GM18868 (cell line): ENCODE results near the gene ZNF487.
"Not testable (repeated sequence)": the region's sequence is repeated elsewhere in the genome, so short reads cannot be mapped to it uniquely, and the experiment has no call there.

Experiments
- ATAC-seq: cut with Tn5 transposase; IDR thresholded peaks from one replicate; pipeline ENCODE4 v1.9.1; 2021; ENCODE audit warnings: mild to moderate bottlenecking, moderate library complexity; ENCODE audit not compliant: unreplicated experiment

The ZNF487 gene

DNA sequence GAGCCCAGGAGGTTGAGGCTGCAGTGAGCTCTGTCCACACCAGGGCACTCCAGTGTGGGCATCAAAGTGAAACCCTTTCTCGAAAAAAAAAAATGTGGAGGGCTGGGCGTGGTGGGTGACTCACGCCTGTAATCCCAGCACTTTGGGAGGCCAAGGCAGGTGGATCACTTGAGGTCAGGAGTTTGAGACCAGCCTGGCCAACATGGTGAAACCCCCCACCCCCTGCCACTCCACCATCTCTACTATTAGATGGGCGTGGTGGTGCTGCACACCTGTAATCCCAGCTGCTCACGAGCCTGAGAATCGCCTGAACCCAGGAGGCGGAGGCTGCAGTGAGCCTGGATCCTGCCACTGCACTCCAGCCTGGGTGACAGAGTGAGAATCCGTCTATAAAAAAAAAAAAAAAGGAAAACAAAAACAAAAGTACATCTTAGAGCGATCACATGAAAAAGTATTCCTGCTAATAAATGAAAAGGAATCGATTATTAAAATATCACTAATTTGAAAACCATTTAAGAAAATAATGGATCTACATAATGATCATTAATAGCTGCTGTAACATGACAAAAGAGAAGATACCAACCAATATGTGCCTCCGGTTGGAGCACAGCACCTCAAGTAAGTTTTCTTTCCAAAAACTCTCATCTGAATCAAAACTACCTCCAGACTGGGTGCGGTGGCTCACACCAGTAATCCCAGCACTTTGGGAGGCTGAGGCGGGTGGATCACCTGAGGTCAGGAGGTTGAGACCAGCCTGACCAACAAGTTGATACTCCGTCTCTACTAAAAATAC, 32.8 kb upstream of the ZNF487 start:
- ATAC-seq: no peak

DNA sequence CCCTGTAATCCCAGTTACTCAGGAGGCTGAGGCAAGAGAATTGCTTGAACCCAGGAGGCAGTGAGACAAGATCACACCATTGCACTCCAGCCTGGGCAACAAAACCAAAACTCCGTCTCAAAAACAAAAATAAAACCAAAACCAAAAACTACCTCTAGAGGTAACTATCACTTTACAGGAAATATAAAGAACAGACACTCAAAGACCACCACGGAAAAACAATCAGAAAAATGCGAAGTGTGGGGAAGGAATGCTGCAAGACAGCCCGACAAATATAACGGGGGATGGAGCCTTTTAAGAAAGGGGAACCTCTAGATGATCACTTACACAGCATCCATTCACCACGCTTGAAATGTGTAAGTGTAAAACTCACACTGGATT, 32.2 kb upstream of the ZNF487 start:
- ATAC-seq: no peak

DNA sequence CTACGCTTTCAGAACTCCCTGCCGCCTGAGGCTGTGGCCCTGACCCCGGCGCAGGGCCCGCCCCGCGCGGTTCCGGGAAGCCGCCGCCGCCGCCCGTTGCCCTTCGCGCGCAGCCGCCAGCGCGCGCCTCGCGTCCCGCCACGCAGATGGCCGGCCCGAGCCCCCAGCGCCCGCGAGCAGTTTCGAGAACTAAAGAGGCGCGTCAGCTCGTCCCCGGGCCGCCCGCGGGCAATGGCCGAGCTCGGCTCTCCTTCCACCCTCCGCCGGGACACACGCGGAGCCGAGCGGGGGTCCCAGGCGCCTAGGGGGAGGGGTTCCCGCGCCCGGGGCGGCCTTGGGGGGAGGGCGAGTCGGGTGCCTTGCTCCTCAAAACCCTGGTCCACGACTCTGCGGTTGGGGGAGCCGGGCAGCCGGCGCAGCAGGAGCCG, 29.7 kb upstream of the ZNF487 start:
- ATAC-seq: peak; percentile 15

DNA sequence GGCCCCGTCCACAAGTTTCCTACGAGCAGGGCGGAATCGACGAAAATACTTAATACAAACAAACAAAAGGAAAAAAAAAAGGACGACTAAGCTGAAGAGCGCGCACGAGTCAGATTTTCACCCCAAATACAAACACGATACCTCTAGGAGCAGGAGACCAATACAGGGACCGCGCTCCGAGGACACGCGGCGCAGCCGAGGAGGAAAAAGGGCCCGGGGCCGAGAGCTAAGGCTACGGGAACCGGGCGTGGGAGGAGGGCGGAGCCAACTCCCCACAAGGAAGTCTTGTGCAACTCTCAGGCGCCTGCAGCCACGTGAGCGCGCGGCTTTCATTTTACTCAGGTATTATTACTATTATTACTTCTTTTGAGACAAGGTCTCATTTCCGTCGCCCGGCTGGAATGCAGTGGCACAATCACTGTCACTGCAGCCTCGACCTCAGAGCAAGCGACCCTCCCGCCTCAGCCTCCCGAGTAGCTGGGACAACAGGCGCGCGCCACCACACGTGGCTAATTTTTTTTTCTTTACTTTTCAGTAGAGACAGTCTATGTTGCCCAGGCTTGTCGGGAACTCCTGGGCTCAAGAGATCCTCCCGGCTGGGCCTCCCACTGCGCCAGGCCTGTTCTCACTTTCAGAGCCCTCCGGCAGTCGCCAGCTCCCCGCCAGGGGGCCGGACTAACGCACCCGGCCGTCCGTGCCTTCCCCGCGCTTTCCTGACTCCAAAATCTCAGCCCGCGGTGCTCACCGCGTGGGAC, 29.2 kb upstream of the ZNF487 start:
- ATAC-seq: peak; percentile 49

DNA sequence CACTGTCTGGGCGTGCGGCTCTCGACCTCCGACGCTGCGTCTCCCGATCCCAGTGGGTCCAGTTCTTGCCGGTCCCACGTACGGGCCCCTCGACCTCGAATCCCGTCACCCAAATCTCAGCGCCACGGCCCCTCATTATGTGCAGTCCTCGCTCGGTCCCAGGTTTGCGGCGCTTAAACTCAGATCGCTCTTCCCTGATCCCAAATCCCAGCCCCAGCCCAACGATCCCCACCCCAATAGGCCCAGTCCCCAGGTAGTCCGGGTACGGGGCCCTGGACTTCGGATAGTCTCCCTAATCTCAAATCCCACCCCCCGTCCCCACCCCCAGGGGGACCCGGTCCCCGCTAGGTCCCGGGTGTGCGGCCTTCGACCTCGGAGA, 28.6 kb upstream of the ZNF487 start:
- ATAC-seq: no peak

DNA sequence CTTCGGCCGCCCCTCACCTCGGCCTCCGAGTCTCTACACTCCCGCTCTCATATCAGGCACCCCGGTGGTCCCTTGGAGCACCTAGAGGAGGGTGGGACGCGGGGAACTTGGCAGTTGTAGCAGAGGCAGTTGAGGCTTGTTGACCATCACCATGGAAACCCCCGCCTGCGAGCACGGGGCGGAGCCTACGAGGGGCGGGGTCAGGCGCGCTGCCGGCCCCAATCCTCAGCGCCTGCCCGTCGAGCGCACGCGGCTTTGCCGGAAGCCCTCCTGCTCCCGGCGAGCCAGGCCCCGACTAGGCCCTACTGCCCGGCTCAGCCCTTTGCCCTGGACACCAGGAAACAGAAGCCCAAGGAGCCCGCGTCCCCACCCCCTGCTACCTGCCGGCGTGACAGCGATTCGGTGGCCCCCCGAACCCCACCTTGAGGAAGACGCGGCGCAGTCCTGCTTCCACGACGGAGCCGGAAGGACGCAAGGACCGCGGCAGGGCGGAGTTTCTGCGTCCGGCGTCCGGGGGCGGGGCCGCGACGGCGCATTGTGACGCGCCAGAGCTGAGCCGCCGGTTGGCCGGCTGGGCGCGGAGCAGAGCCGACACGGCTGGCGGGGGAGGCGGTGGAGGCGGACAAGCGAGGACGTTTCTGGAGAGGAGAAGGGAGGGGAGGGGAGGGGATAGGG, 28.1 kb upstream of the ZNF487 start, which contains the start of gene HNRNPF:
TSS of gene HNRNPF (minus strand) at position 477 of the 675 bp plus-strand sequence. CDS start 21,302 bp downstream, outside the sequence.
- ATAC-seq: peak; percentile 68

DNA sequence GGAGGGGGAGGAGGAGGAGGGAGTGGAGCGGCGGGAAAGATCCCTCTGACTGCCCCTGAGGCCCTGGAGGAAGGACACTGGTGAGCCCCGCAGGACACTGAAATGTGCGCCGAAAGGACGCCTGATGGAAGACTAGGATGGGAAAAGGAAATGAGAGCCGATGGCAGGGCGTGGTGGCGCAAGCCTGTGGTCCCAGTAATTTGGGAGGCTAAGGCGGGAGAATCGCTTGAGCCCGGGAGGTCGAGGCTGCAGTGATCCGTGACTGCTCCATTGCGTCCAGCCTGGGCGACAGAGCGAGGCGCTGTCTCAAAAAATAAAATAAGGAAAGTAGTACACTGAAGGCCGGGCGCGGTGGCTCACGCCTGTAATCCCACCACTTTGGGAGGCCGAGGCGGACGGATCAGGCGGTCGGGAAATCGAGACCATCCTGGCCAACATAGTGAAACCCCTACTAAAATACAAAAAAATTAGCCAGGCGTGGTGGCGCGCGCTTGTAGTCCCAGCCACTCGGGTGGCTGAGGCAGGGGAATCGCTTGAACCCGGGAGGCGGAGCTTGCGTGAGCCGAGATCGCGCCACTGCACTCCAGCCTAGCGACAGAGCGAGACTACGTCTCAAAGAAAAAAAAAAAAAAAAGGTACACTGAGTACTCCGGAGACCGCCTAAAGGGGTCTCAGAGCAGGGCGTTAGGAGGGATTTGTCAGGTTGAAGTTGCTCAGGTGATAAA, 27.4 kb upstream of the ZNF487 start:
- no peak for ATAC-seq

DNA sequence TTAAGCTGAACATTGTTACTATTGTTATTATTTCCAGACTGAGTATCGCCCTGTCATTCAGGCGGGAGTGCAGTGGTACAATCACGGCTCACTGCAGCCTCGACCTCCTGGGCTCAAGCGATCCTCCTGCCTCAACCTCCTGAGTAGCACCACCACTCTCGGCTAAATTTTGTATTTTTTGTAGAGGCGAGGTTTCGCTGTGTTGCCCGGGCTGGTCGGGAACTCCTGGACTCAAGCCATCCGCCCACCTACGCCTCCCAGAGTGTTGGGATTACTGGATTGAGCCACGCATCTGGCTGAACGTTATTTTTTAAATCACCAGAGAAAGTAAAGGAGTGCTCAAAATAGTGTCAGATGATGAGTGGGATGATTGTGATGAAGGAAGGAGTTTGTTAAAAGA, 26.6 kb upstream of the ZNF487 start:
- ATAC-seq: no peak

DNA sequence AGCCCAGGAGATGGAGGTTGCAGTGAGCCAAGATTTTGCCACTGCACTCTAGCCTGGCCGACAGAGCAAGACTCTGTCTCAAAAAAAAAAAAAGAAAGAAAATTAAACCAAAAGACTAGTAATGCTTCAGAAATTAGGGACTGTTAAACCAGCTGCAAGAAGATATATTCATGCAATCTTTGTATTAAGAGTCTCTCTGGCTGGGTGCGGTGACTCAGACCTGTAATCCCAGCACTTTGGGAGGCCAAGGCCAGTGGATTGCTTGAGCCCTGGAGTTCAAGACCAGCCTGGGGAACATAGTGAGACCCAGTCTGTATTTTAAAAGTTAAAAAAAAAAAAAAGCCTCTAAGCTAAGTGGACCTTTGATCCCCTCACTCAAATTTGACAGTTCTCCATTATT, 25.4 kb upstream of the ZNF487 start:
- no peak for ATAC-seq

DNA sequence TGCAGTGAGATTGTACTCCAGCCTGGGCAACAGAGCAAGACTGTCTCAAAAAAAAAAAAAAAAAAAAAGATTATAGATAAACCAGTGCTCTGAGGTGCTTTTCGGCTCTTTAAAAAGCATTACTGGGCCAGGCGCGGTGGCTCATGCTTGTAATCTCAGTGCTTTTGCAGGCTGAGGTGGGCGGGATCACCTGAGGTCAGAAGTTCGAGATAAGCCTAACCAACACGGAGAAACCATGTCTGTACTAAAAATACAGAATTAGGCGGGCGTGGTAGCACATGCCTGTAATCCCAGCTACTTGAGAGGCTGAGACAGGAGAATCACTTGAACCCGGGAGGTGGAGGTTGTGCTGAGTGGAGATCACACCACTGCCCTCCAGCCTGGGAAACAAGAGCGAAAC, 21.4 kb upstream of the ZNF487 start:
- ATAC-seq: no peak

DNA sequence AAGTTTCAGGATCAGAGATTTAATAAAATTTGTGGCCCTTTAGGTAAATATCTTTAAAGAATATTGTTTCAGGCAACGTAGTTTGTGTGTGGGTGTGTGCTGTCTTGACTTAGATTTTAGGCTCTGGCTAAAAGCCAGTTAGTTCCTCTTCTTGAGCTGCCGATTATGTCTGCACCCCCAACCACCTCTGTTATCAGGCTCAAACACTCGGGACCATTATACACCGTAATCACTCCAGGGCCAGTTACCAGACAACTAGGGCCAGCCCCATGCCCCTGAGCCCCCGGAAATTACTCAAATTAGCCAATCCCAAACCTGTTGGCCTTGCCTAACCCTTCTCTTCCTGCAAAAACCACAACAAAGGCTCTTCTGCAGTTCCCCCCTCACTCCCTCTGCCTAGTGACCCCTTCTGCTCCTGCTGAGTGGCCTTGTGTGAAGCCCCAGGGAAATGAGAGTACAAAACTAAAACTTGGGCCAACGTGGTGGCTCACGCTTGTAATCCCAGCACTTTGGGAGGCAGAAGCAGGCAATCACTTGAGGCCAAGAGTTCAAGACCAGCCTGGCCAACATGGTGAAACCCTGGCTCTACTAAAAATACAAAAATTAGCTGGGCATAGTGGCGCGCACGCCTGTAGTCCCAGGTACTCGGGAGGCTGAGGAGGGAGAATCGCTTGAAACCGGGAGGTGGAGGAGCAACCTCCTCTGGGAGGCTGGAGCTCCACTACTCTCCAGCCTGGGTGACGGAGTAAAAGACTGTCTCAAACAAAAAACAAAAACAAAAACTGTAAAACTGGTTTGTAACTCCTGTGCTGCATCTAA, 18.8 kb upstream of the ZNF487 start:
- ATAC-seq: peak; percentile 44

DNA sequence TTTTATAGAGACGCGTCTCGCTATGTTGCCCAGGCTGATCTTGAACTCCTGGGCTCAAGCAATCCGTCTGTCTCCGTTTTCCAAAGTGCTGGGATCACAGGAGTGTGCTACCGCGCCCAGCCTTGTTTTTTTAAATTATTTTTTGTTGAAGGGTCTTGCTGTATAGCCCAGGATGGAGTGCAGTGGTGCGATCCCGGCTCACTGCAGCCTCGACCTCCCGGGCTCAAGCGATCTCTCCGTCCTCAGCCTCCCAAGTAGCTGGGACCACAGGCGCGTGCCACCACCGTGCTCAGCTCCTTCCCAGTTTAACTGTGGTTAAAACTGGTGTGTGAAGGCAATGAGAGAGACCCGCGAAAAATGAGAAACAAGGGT, 16.9 kb upstream of the ZNF487 start:
- ATAC-seq: no peak

DNA sequence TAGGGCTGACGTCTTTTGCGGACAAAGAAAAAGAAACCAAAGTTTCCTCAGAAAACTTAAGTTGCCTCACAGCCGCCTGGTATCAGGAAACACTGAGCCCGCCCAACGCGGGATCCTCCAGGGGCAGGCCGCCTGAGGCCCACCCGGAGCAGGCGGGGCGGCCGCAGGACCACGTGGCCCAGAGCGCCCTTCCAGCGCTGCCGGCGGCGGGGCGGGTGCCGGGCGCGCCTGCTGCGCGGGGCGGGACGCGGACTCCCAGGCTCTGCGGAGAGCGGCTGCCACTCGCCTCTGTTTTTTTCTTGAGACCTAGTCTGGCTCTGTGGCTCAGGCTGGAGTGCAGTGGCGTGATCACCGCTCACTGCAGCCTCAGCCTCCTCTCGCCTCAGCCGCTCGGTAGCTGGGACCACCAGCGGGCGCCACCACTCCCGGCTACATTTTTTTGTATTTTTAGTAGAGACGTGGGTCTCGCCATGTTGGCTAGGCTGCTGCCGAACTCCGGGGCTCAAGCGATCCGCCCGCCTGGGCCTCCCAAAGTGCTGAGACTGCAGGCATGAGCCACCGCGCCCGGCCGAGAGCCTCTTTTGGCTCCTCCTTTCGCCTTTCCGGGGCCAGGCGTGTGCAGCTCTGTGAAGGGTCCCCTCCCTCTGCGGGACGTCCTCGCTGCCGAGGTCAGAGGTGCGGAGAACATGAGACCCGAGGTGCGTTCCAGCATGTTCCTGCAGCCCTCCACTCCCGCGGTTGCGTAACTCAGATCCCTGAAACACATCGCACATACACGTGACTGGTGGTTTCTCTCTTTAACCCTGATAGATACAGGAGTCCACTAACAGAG, 16.3 kb upstream of the ZNF487 start:
- ATAC-seq: peak; percentile 84

DNA sequence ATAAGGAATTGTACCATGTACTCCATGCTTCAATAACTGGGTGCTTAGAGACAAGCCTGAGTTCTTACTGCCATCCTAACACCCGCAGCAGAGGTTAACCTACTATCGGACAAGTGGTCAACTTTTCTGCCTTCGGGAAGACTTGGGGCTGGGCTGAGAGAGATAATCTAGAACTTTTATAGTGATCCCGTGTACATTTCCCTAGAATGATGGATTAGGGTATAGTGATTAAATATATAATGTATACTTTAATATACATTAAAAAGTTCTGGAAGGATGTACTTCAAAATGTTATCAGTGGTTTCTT, 15.8 kb upstream of the ZNF487 start:
- ATAC-seq: no peak

DNA sequence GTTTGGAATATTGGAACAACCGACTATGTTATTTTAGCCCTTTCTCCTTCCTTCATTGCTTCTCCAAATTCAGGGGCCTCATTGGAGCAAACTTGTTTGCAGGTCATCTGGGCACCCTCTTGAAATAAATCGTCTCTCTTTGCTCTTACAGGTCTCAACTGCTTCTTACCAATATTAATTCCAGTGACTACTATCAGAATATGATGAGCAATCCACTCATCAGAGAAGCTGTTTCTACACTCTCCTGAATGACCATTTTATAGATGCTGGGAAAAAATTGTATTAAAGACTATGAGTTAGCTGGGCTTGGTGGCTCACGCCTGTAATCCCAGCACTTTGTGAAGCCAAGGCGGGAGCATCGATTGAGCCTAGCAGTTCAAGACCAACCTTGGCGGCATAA, 15.4 kb upstream of the ZNF487 start:
- ATAC-seq: no peak

DNA sequence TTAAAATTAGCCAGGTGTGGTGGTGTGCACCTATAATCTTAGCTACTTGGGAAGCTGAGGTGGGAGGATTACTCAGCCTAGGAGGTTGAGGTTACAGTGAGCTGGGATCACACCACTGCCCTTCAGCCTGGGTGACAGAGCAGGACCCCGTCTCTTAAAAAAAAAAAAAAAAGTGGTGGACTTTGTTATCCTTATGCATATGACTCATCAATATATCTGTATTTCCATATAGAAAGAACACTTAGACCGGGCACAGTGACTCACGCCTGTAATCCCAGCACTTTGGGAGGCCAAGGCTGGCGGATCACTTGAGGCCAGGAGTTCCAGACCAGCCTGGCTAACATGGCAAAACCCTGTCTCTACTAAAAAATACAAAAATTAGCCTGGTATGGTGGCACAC, 15.0 kb upstream of the ZNF487 start:
- not testable (repeated sequence) for ATAC-seq

DNA sequence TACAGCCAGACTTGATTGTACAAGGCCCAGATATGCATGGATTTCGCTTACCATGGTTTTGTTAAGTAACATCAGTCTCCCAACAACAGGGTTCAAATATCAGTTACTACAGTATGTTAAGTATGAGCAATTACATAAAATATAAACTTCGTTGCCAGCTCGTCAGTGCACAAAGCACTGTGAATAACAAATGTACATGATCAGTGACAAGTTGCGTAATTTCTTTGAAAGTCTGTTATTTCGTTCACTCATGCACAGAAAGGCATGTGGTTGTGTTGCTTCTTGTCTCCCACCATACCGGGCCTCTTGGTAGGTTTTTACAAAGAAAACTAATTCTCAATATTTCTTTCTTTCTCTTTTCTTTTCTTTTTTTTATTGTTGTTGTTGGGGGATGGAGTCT, 12.5 kb upstream of the ZNF487 start:
- no peak for ATAC-seq

DNA sequence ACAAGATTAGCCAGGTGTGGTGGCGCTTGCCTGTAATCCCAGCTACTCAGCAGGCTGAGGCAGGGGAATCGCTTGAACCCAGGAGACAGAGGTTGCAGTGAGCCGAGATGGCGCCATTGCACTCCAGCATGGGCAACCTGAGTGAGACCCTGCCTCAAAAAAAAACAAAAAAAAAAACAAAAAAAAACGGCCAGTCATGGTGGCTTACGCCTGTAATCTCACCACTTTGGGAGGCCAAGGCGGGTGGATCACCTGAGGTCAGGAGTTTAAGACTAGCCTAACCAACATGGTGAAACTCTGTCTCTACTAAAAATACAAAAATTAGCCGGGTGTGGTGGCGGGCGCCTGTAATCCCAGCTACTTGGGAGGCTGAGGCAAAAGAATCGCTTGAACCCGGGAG, 10.4 kb upstream of the ZNF487 start:
- not testable (repeated sequence) for ATAC-seq

DNA sequence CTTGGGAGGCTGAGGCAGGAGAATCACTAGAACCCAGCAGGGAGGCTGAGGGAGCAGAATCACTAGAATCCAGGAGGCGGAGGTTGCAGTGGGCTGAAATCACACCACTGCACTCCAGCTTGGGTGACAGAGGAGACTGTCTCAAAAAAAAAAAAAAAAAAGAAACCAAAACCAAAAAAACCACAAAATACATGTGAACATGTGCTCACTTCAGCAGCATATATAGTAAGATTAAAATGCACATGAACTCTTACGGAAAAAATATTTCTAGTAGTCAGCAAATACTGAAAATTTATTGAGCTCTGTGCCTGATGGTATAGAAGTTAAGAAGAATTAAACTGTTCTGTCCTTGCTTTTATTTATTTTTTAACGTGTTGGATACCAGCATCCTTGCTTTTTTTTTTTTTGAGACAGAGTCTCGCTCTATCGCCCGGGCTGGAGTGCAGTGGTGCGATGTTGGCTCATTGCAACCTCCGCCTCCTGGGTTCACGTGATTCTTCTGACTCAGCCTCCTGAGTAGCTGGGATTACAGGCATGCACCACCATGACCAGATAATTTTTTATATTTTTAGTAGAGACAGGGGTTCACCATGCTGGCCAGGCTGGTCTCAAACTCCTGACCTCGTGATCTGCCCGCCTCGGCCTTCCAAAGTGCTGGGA, 9.6 kb upstream of the ZNF487 start:
- peak; percentile 85 for ATAC-seq
